Esophagus (tissue), 2 donors: ENCODE measurements around the gene FHIT. TPM values are rescaled to one million over a fixed set of nuclear protein-coding genes. Genes with fewer than 3 reads are reported as not detected.

Experiments used
- H3K27ac ChIP-seq, 2 donors: one replicate each; pipeline ENCODE4 v1.5.1; 2013; ENCODE audit warnings: low read depth in 2 of 2, mild to moderate bottlenecking in 2 of 2, inconsistent platforms in 1 of 2, low read length in 1 of 2, moderate library complexity in 1 of 2
- H3K27me3 ChIP-seq, 2 donors: one replicate each; pipeline ENCODE4 v1.6.1; 2013; ENCODE audit warnings: low read length in 2 of 2, control low read depth in 1 of 2, mild to moderate bottlenecking in 1 of 2; ENCODE audit not compliant: insufficient read depth in 2 of 2, control insufficient read depth in 1 of 2
- H3K36me3 ChIP-seq, 2 donors: one replicate each; pipeline ENCODE4 v1.6.1; 2013; ENCODE audit warnings: low read length in 1 of 2; ENCODE audit not compliant: control insufficient read depth in 2 of 2, insufficient read depth in 2 of 2
- H3K4me1 ChIP-seq, 2 donors: one replicate each; pipeline ENCODE4 v1.6.1; 2013; ENCODE audit warnings: low read length in 1 of 2; ENCODE audit not compliant: control insufficient read depth in 2 of 2, insufficient read depth in 2 of 2
- H3K4me3 ChIP-seq, 2 donors: one replicate each; pipeline ENCODE4 v1.5.1; 2013; ENCODE audit warnings: low read length in 2 of 2, mild to moderate bottlenecking in 2 of 2, low read depth in 1 of 2, moderate library complexity in 1 of 2
- H3K9me3 ChIP-seq, 2 donors: one replicate each; pipeline ENCODE4 v1.6.1; 2013; ENCODE audit warnings: mild to moderate bottlenecking in 2 of 2, low read depth in 1 of 2, low read length in 1 of 2, moderate library complexity in 1 of 2; ENCODE audit not compliant: control insufficient read depth in 2 of 2, insufficient read depth in 1 of 2
- WGBS, 2 donors: extraction: QIAGEN DNeasy Blood & Tissue Kit; methylation state at CpG; one replicate each; pipeline ENCODE4 v1.1.7; 2013; 5-methylcytosine and 5-hydroxymethylcytosine counted together
- polyA plus RNA-seq, 2 donors: library from polyadenylated mRNA; stranded (reverse); fragments of 200-250 nt; gene quantifications; one replicate each; pipeline ENCODE4 v1.2.3, GENCODE V29; 2013
- donor health status: healthy with polysubstance abuse.
- donor health status: Bipolar disorder and iron deficiency.

Gene FHIT
- polyA plus RNA-seq, 2 donors = 3.4 to 5.0 TPM

DNA sequence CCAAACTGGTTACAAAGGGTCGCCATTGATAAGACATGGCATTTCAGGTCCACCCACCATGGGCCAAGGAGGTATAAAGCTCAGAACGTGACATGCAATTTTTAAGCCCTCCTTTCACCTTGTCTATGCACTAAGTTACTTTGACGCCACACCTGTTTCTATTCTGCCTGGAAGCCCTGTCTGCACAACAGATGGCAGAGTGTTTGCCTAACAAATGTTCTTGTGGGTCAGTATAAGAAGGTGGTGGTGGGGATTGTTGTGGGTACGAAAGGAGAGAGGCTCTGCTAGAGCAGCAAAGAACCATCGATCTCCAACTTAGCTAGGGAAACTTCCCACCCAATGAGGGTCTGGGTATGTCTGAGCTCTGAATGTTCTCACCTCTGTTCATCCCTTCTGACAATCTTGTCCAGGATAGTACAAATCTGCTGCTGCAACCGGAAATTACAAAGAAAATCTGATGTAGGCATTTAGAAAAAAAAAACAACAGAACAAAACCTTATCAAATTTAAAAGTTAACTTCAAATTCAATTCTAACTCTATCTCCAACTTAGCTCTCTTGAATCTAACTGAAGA is 1256.4 kb downstream of the FHIT start:
- Histone ChIP-seq H3K9me3 (no peaks in the 10 kb centered on the region), H3K4me3 (no peak overlapping the region), H3K27ac (no peak overlapping the region), H3K27me3 (no peaks in the 10 kb centered on the region), H3K4me1 (no peaks in the 10 kb centered on the region), H3K36me3 (no peaks in the 10 kb centered on the region)
- WGBS, 2 donors = 87 to 90% methylated on average over 6 of the region's 6 CpGs

DNA sequence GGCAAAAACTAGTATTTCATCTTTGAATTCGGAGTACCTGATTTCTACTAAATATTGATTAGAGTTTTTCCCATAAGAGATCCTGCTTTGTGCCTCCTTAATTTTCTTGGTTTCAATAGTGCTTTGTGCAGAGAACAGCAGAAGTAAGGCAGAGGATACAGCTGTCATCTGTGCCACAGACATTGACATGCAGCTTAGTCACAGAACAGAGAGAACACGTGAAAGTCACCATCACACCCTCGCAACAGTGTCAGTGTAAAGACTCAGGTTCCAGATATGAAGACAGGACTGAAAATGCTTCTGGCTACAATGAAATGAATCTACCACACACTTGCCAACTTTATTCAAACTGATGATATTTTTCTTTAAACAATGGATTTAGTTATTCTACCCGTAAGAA is 1258.7 kb downstream of the FHIT start:
- Histone ChIP-seq H3K36me3 (no peaks in the 10 kb centered on the region), H3K4me3 (no peak overlapping the region), H3K4me1 (no peaks in the 10 kb centered on the region), H3K27me3 (no peaks in the 10 kb centered on the region), H3K27ac (no peak overlapping the region), H3K9me3 (no peaks in the 10 kb centered on the region)
- 81 to 87% methylated on average over 4 of the region's 4 CpGs for WGBS, 2 donors

DNA sequence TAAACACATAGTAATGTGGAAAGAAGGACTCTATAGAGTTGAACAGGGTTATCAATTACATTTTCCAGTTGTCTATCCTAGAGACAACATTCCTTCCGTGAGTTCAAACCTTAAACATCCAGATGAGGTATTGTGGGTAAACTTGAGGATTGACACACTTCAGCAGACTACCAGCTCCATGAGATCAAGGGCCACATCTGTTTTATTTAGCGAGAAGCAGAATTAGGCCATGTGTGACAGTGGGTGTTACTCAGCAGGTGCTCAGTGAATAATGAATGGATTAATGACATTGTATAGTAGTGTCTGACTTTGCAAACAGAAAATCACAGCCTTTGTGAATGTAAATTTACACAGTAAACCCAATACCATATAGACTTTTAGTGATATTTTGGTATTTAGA is 1260.3 kb downstream of the FHIT start:
- Histone ChIP-seq H3K9me3 (no peaks in the 10 kb centered on the region), H3K27me3 (no peaks in the 10 kb centered on the region), H3K27ac (no peak overlapping the region), H3K36me3 (no peaks in the 10 kb centered on the region), H3K4me1 (no peaks in the 10 kb centered on the region), H3K4me3 (no peak overlapping the region)
- 85 to 88% methylated on average over 2 of the region's 2 CpGs for WGBS, 2 donors

DNA sequence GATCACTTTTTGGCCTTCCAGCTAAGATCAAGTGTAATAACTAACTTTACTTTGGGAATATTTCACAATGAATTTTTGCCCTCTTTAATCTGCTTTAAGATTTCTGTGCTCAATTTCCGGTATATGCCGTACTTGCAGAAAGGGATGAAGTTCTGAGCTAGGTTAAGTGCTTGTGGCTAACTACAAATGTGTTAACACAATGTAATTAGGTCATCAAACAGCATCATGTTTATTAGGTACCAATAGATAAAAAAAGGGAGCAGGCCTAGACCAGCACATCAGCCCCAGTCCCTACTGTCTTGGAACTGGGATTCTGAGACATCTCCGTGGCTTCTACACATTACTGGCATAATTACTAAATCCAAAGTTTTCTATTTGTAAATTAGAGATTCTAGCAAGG is 1268.7 kb downstream of the FHIT start:
- no peak overlapping the region for H3K27ac ChIP-seq
- H3K4me3 ChIP-seq = no peak overlapping the region
- no peaks in the 10 kb centered on the region for H3K4me1 ChIP-seq
- H3K9me3 ChIP-seq = no peaks in the 10 kb centered on the region
- no peaks in the 10 kb centered on the region for H3K36me3 ChIP-seq
- WGBS, 2 donors = 83 to 94% methylated on average over 3 of the region's 3 CpGs
- H3K27me3 ChIP-seq = no peaks in the 10 kb centered on the region

DNA sequence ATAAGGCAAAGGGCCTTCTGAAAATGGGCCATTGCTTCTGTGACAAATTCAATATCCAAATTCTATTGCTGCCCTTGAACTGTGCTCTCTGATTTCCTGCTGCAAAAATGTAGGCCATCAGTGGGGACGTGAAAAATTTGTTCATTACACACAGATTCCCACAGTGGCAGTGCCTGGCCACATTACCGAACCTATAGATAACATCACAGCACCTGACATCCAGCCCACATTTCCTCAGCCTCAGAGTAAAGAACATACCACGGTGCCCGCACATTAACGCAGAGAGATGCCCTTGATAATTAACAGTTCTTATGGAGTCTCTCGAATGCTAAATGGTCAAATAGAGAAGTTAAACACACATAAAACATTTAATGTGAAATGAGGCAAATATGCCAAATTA is 1269.9 kb downstream of the FHIT start:
- no peak overlapping the region for H3K4me3 ChIP-seq
- no peaks in the 10 kb centered on the region for H3K9me3 ChIP-seq
- no peak overlapping the region for H3K27ac ChIP-seq
- 76 to 82% methylated on average over 6 of the region's 6 CpGs for WGBS, 2 donors
- no peaks in the 10 kb centered on the region for H3K27me3 ChIP-seq
- H3K36me3 ChIP-seq = no peaks in the 10 kb centered on the region
- no peaks in the 10 kb centered on the region for H3K4me1 ChIP-seq

DNA sequence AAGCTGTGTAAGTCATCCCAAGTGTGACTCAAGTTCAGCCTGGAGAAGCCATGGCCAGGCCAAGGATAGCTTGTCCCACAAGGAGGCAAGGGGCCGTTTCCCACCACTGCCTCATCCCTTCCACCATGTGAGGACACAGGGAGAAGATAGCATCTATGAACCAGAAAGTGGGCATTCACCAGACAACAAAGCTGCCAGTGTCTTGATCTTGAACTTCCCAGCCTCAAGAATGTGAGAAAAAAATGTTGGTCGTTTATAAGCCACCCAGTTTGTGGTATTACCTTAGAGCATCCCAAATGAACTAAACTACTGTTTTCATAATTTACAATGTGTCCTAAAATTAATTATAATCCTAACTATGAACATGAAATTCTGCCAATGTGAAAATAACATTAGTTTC is 1270.7 kb downstream of the FHIT start:
- no peaks in the 10 kb centered on the region for H3K9me3 ChIP-seq
- no peaks in the 10 kb centered on the region for H3K27me3 ChIP-seq
- H3K4me1 ChIP-seq = no peaks in the 10 kb centered on the region
- H3K4me3 ChIP-seq = no peak overlapping the region
- no peak overlapping the region for H3K27ac ChIP-seq
- 20 to 40% methylated on average over 2 of the region's 2 CpGs for WGBS, 2 donors
- no peaks in the 10 kb centered on the region for H3K36me3 ChIP-seq

DNA sequence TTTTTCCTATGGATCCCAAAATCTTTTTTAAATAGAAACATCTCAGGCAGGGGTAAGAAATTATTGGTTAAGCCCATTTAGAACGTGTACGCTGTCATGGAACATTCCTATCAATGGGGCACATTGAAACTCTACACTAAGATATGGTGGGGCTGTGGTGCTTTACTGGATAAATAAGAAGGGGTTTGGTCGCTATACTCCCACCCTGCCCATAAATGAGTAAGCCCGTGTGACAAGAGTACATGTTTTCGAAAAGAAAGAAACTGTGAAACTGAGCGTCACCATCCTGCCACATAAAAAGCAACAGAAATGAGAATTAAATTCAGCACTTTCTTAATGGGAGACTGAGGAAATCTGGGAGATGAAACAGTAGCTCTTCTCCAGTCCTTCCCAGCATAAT is 1271.7 kb downstream of the FHIT start:
- H3K4me1 ChIP-seq = no peaks in the 10 kb centered on the region
- H3K27ac ChIP-seq = no peak overlapping the region
- no peaks in the 10 kb centered on the region for H3K36me3 ChIP-seq
- no peaks in the 10 kb centered on the region for H3K9me3 ChIP-seq
- H3K27me3 ChIP-seq = no peaks in the 10 kb centered on the region
- WGBS, 2 donors = 88 to 90% methylated on average over 6 of the region's 6 CpGs
- no peak overlapping the region for H3K4me3 ChIP-seq

DNA sequence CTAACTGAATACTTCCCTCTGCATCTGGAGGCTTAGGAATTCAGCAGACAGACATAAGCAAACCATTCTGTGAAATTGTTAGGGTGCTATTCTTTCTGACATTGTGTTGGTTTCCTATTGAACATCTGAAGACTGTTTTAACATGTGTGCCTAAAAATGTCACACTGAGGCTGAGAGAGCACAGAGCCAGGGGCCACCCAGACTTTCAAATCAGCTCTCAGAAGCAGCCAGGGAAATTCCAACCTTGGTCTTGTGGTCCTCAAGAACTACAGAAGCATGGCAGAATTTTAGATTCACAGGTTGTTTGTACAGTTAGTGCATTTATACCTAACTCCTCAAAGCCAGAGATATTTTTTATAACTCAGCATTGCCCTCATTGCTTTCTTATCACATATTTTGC is 1272.3 kb downstream of the FHIT start:
- Histone ChIP-seq H3K27ac (no peak overlapping the region), H3K4me1 (no peaks in the 10 kb centered on the region), H3K27me3 (no peaks in the 10 kb centered on the region), H3K9me3 (no peaks in the 10 kb centered on the region), H3K36me3 (no peaks in the 10 kb centered on the region), H3K4me3 (no peak overlapping the region)

DNA sequence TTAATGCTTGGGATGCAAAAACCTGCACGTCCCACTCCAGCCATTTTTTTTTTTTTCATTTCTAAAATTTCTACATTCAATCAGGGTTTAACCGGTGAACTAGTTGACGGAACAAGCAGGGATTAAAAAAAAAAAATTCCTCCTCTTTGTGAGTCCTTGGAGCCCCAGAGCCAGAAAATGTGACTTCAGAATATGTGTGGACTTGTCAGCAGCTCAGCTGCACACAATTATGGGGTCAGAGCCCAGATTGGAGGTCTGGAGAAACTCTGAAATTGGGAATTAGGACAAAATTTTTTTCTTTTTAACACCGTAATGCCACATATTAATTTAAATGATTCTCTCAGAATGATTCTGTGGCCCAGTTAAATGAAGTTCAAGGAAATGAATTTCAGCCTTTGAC is 1280.5 kb downstream of the FHIT start:
- Histone ChIP-seq H3K27ac (no peak overlapping the region), H3K4me1 (no peaks in the 10 kb centered on the region), H3K4me3 (no peak overlapping the region), H3K36me3 (no peaks in the 10 kb centered on the region), H3K9me3 (no peaks in the 10 kb centered on the region), H3K27me3 (no peaks in the 10 kb centered on the region)
- WGBS, 2 donors = 76 to 81% methylated on average over 4 of the region's 4 CpGs

DNA sequence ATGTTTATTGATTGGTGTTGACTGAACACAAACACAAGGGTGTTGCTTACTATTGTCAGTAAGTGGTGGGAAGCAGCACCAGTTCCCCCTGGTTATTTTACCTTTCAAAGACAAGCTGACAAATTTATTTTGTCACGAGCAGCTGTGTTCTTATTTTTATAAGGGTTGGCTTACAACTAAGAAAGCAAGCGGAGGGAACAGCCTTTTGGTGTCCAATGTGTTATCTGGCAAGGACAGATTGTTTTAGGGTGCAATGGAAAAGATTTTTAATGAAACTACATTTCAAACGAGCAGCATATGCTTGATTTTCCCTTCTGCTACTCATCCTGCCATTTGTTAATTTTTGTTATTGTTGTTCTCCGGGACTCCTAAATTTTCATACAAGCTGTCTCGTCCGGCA is 1280.9 kb downstream of the FHIT start:
- 74 to 77% methylated on average over 6 of the region's 6 CpGs for whole genome bisulfite sequencing, 2 donors
- no peaks in the 10 kb centered on the region for H3K36me3 ChIP-seq

More for the DNA sequence above, 1280.9 kb downstream of the FHIT start:
- H3K9me3 ChIP-seq = no peaks in the 10 kb centered on the region
- H3K4me3 ChIP-seq = no peak overlapping the region
- no peaks in the 10 kb centered on the region for H3K4me1 ChIP-seq
- H3K27me3 ChIP-seq = no peaks in the 10 kb centered on the region
- H3K27ac ChIP-seq = no peak overlapping the region
